PFSK-1 (cell line): ENCODE measurements around the gene GAP43.

Source experiments
- FOXP2 ChIP-seq: optimal IDR thresholded peaks from 2 replicates; pipeline ENCODE3; 2011; ENCODE audit warnings: borderline replicate concordance, control low read depth, inconsistent platforms; ENCODE audit not compliant: insufficient read depth; ENCODE audit errors: extremely low read length, extremely low read depth
- POLR2AphosphoS5 ChIP-seq: IDR thresholded peaks from 2 replicates; pipeline ENCODE4 v1.6.1; 2012; ENCODE audit warnings: low read depth, mild to moderate bottlenecking, control low read depth, low read length, moderate library complexity
- SIN3A ChIP-seq: IDR thresholded peaks from 2 replicates; pipeline ENCODE4 v1.6.1; 2012; ENCODE audit warnings: mild to moderate bottlenecking, low read length, moderate library complexity, borderline replicate concordance; ENCODE audit not compliant: insufficient read depth
- TAF1 ChIP-seq: IDR thresholded peaks from 2 replicates; pipeline ENCODE4 v1.6.1; 2012; ENCODE audit warnings: low read length, control low read depth, borderline replicate concordance; ENCODE audit not compliant: insufficient read depth
- TF ChIP-seq, protein P1 (sequence below), 2 experiments: IDR thresholded peaks; 2 replicates each; pipeline versions ENCODE4 v1.6.1 to v1.8.0; 2011 to 2012; ENCODE audit warnings: low read depth in 2 of 2, low read length in 2 of 2, control low read depth in 1 of 2, inconsistent platforms in 1 of 2, mild to moderate bottlenecking in 1 of 2, moderate library complexity in 1 of 2; ENCODE audit not compliant: insufficient read depth in 1 of 2

GAP43 gene

DNA sequence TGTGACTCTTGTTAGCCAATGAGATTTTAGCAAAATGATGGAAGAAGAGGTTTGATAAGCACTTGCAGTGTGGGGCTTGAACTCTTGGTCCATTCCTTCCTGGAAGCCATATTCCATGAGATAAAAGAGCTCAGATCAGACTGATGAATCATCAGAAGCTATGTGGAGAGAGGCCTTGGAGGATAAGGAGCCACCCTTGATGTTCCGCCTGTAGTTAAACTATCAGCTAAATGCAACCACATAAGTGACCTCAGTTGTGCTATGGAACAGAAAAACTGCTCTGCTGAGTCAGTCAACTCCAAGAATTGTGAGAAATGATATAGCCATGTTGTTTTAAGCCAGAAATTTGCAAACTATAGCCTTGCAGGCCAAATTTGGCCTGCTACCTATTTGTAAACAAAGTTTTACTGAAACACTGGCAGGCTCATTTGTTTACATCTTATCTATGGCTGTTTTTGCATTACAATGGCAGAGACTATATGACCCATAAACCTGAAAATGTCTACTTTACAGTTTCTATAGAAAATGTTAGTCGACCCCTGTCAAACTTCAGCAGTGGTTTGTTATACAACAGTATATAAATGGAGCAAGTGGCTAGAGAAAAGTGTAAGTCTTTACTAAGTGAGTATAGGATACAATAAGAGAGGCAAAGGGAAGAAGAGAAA lies 27.6 kb upstream of the GAP43 start:
- TF ChIP-seq SIN3A: no peak
- TF ChIP-seq FOXP2: no peak
- no peak for TF ChIP-seq TAF1
- TF ChIP-seq, protein P1, sequence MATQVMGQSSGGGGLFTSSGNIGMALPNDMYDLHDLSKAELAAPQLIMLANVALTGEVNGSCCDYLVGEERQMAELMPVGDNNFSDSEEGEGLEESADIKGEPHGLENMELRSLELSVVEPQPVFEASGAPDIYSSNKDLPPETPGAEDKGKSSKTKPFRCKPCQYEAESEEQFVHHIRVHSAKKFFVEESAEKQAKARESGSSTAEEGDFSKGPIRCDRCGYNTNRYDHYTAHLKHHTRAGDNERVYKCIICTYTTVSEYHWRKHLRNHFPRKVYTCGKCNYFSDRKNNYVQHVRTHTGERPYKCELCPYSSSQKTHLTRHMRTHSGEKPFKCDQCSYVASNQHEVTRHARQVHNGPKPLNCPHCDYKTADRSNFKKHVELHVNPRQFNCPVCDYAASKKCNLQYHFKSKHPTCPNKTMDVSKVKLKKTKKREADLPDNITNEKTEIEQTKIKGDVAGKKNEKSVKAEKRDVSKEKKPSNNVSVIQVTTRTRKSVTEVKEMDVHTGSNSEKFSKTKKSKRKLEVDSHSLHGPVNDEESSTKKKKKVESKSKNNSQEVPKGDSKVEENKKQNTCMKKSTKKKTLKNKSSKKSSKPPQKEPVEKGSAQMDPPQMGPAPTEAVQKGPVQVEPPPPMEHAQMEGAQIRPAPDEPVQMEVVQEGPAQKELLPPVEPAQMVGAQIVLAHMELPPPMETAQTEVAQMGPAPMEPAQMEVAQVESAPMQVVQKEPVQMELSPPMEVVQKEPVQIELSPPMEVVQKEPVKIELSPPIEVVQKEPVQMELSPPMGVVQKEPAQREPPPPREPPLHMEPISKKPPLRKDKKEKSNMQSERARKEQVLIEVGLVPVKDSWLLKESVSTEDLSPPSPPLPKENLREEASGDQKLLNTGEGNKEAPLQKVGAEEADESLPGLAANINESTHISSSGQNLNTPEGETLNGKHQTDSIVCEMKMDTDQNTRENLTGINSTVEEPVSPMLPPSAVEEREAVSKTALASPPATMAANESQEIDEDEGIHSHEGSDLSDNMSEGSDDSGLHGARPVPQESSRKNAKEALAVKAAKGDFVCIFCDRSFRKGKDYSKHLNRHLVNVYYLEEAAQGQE (IDR thresholded peaks at IDR 0.05; ENCODE audit: insufficient read depth in 1 of 2, low read depth in 2 of 2, low read length in 2 of 2): no peak
- TF ChIP-seq POLR2AphosphoS5: no peak

GRCh38 chr3:115598216-115598615 lies 25.1 kb upstream of the GAP43 start:
- TF ChIP-seq, protein P1 (IDR thresholded peaks at IDR 0.05; ENCODE audit: insufficient read depth in 1 of 2, low read depth in 2 of 2, low read length in 2 of 2): no peak
- no peak for TF ChIP-seq SIN3A
- TF ChIP-seq TAF1: no peak
- TF ChIP-seq FOXP2: no peak

DNA sequence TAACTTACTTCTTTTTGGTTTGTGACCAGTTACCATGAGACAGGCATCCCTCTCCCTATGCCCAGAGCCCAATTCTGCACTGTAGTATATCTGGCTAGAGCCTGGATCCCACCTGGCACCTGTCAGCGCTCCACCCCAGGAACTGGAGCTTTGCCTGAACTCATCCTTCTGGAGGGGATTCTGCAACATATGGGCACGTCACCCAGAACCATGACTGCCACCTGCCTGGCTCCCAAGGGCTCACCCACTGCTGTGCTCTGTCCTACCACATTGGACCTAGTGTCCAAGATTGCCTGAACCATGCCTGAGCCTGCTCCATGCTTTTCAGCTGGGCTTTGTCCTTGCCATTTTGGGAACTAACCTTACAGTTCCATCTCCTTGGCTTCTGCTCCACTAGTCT lies 21.1 kb upstream of the GAP43 start:
- TF ChIP-seq TAF1 (no peak), SIN3A (no peak), POLR2AphosphoS5 (no peak), FOXP2 (no peak)
- TF ChIP-seq, protein P1 (IDR thresholded peaks at IDR 0.05; ENCODE audit: insufficient read depth in 1 of 2, low read depth in 2 of 2, low read length in 2 of 2): no peak

- TF ChIP-seq POLR2AphosphoS5 (no peak), SIN3A (no peak), FOXP2 (no peak), TAF1 (no peak)
- TF ChIP-seq, protein P1 (IDR thresholded peaks at IDR 0.05; ENCODE audit: insufficient read depth in 1 of 2, low read depth in 2 of 2, low read length in 2 of 2): no peak
Observed at GRCh38 chr3:115611630-115612029, 11.7 kb upstream of the GAP43 start.
